Measurements from ENCODE around the gene DNLZ.

- TF ChIP-seq CTCF (IDR thresholded peaks at IDR 0.05 in 4 of 5, conservative IDR thresholded peaks at IDR 0.05 in 1 of 5) = no peak
- TF ChIP-seq POLR2A (IDR thresholded peaks at IDR 0.05) = no peak
Measured at GRCh38 chr9:136331556-136332481, 31.7 kb downstream of the DNLZ start.
